ENCODE data around the gene CLBA1. TPM values are rescaled to one million over a fixed set of nuclear protein-coding genes. Genes with fewer than 3 reads are reported as not detected.
"Not testable (repeated sequence)": the region's sequence is repeated elsewhere in the genome, so short reads cannot be mapped to it uniquely, and the experiment has no call there.

The CLBA1 gene
- total RNA-seq, 1 donor from 2014 or later = 6.5 TPM

DNA sequence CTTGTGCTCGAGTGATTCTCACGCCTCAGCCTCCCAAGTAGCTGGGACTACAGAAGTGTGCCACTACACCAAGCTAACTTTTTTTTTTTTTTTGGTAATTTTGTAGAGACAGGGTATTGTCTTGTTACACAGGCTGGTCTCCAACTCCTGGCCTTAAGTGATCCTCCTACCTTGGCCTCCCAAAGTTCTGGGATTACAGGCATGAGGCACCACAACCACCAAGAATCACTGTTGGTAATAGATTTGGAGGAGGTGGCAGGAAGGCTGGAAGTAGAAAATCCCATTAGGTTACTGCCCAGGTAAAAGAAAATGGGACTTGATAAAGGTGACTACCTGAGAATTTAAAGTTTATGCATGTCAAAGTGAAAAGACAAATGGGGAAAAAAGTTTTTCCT lies 36.7 kb downstream of the CLBA1 start:
- no peak for DNase-seq (ENCODE audit: low spot score)

DNA sequence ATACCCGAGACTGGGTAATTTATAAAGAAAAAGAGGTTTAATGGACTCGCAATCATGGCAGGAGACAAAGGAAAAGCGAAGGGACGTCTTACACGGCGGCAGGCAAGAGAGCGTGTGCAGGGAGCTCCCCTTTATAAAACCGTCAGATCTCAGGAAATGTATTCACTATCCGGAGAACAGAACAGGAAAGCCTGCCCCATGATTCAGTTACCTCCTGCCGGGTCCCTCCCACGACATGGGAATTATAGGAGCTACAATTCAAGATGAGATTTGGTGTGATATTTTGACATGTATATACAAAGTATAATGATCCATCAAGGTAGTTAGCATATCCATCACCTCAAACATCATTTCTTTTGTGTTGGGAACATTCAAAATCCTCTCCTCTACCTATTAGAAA lies 37.6 kb downstream of the CLBA1 start:
- DNase-seq (ENCODE audit: low spot score) = no peak

DNA sequence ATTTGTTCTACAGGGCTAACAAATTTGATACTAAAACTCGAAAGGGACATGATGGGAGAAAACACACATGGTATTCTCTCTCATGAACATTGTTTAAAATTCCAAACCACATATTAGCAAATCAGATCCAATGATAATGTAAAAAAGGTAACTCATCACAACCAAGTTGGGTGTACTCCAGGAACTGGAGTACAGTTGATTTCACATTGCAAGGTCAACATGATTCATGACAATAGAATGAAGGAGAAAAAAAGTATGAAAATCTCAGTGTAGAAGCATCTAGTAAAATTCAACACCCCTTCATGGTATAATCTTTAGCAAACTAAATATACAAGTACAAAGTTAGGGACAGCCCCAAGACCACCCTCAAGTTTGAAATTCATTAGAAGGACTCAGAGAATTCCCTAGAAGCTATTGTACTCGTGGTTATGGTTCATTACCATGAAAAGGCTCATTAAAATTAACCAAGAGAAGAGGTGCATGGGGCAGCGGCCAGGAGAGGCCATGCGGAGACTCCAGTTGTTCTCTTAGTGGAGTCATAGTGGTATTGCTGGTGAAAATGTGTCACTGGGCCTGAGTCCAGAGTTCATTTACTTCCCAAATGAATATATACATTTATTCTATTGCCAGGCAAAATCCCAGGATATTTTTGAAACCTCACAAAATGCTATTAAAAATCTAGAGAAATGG lies 38.3 kb downstream of the CLBA1 start:
- DNase-seq (ENCODE audit: low spot score) = no peak

DNA sequence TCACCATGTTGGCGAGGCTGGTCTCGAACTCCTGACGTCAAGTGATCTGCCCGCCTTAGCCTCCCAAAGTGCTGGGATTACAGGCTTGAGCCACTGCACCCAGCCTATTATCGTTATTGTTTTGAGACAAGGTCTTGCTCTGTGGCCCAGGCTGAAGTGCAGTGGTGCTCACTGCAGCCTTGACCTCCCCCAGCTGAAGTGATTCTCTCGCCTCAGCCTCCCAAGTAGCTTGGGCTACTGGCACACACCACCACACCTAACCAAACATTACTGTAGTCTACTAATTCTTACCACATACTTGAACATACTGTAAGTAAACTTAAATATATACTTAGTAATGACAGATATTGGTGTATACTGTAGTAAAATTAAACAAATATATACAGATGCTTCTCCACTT lies 39.8 kb downstream of the CLBA1 start:
- no peak for DNase-seq (ENCODE audit: low spot score)

DNA sequence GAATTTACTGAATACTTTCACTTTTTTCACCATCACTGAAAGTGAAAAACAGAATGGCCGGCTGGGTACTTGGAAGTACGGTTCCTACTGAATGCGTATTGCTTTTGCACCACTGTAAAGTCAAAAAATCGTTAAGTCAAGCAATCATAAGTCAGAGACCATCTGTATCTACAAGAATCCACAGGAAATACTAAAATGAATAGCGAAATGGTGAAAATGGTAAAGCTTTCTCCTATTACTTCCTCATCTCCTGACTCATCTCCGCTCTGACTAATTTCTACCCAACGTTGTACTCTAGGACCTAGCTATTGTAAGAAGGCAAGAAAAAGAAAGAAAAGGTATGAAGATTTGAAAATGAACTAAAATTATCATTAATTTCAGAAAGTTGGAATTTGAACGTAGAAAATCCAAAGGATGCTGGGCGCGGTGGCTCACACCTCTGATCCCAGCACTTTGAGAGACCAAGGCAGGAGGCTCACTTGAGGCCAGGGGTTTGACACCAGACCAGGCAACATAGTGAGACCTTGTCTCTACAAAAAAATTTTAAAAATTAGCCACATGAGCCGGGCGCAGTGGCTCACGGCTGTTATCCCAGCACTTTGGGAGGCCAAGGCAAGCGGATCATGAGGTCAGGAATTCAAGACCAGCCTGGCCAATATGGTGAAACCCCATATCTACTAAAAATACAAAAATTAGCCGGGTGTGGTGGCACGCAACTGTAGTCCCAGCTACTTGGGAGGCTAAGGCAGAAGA lies 40.6 kb downstream of the CLBA1 start:
- no peak for DNase-seq (ENCODE audit: low spot score)

DNA sequence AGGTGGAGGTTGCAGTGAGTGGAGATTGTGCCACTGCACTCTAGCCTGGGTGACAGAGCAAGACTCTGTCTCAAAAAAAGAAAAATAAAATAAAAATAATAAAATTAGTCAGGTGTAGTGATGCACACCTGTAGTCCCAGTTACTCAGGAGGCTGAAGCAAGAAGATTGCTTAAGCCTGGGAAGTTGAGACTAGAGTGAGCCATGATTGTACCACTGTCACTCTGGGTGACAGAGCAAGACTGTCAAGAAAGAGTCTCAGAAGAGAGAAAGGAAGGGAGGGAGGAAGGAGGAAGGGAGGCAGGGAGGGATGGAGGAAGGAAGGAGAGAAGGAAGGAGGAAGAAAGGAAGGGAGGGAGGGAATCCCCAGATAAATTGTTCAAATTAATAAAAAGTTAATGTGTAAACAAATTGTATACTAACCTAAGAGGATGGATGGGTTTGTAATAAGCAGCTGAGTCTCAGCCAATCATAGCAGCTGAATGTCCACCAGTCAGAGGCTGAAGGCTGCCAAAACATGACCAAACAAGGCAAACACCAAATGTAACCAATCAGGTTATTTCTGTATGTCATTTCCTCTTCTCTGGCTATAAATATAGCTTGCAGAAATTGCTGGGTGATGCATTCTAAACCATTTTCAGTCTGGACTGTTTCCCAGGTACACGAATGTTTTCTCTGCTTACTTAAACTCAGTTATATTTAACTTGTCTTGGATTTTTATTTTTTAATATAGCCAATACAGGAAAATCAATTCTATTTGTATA lies 41.4 kb downstream of the CLBA1 start:
- DNase-seq (ENCODE audit: low spot score) = no peak

DNA sequence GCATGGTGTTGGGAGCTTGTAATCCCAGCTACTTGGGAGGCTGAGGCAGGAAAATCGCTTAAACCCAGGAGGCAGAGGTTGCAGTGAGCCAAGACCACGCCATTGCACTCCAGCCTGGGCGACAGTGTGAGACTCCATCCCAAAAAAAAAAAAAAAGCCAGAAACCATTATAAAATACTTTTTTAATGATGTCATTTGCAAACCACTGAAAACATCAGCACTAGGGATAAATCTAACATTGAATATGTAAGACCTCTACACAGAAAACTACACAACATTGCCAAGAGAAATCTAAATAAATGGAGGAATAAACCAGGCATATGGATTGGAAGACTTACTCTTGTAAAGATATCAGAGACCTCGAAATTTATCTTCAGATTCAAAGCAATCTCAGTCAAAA lies 42.1 kb downstream of the CLBA1 start:
- DNase-seq (ENCODE audit: low spot score) = not testable (repeated sequence)

DNA sequence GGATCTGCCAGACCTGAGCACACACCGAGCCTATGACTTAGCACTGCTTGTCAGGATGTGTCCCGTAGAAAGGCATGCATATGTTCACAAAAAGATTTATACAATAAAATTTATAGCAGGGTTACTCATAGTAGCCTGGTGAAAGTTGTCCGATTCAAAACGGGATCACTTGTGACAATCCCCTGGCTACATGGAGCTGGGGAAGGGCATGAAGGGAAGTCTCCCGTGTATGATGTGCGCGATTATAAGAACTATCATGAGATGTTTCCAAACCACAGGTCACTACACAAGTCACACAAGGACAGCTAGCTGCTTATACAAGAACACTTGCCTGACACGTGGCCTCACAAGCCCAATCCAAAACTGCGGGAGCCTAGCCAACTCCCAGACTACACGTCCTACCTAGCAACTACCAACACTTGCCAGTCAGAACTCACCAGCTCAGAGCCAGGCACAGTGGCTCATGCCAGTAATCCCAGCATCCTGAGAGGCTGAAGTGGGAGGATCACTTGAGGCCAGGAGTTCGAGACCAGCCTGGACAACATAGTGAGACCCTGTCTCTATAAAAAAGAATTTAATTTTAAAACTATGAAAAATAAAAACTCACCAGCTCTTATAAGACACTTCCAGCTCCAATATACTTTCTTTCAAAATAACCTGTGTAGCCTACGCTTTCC lies 42.8 kb downstream of the CLBA1 start:
- no peak for DNase-seq (ENCODE audit: low spot score)

DNA sequence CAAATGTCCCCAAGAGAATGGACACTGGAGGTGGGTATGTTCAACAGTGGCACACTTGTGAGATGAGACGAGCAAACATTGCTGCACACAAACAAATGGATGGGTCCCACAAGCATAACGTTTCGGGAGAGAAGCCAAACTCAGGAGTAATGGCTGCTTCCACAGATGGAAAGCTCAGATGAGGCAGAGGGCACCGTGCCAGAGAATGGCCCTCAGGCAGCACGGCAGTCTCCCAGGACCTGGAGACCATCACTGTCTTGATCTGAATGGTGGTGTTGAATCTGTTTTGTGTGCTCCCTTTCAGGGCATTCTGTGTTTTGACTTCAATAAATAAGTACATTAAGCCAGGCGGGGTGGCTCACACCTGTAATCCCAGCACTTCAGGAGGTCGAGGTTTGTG lies 43.8 kb downstream of the CLBA1 start:
- no peak for DNase-seq (ENCODE audit: low spot score)

DNA sequence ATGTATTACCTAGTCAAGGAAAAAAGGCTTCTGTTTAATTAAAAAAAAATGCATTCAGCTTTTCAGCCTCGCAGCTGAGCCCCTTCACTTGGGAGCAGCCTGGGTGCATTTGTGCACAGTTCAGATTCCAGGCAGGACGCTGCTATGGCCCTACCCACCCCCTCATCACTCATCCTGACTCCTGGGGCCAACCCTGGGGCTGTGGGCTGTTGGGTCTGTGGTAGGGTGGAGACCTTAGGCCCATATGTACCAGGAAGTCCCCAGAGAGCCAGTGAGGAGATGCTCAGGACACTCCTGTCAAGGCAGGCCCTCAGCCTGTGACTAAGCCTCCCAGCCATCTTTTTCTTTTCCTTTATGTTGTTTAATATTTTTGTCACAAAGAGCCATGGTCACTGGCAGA lies 44.6 kb downstream of the CLBA1 start:
- no peak for DNase-seq (ENCODE audit: low spot score)

DNA sequence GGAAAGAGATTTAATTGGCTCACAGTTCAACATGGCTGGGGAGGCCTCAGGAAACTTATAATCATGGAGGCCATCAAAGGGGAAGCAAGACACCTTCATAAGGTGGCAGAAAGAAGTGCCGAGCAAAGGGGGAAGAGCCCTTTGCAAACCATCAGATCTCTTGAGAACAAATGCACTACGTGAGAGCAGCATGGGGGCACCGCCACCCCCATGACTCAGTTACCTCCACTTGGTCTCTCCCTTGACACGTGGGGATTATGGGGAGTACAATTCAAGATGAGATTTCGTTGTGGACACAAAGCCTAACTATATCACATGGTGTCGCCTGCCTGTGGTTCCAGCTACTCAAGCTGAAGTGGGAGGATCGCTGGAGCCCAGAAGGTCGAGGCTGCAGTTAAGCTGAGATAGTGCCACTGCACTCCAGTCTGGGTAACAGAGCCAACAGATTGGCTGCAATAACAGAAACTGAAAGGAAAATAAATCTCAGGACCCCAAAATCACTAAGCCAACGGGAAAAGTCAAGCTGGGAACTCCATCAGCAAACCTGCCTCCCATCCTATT lies 45.3 kb downstream of the CLBA1 start:
- DNase-seq (ENCODE audit: low spot score) = no peak

DNA sequence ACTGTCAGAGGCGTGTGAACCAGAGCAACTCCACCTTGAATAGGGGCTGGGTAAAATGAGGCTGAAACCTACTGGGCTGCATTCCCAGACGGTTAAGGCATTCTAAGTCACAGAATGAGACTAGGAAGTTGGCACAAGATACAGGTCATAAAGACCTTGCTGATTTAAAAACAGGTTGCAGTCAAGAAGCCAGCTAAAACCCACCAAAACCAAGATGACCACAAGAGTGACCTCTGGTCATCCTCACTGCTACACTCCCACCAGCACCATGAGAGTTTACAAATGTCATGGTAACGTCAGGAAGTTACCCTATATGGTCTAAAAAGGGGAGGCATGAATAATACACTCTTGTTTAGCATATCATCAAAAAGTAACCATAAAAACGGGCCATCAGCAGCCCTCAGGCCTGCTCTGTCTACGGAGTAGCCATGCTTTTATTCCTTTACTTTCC lies 46.9 kb downstream of the CLBA1 start:
- DNase-seq (ENCODE audit: low spot score) = not testable (repeated sequence)

DNA sequence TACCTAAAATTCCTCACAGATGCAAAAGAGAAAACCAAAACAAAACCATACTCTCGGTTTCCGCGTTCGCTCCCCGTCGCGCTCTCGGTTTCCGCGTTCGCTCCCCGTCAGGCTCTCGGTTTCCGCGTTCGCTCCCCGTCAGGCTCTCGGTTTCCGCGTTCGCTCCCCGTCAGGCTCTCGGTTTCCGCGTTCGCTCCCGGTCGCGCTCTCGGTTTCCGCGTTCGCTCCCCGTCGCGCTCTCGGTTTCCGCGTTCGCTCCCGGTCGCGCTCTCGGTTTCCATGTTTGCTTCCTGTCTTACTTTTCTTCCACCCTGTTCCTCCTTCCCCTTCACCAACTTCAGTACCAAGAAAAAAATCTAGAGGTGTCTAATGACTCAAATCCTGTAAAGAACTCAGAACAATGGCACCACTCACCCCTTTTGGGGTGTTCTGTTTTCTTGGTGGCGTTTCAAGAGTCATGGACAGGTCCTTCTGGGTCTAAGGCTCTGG lies 47.9 kb downstream of the CLBA1 start:
- not testable (repeated sequence) for DNase-seq (ENCODE audit: low spot score)

DNA sequence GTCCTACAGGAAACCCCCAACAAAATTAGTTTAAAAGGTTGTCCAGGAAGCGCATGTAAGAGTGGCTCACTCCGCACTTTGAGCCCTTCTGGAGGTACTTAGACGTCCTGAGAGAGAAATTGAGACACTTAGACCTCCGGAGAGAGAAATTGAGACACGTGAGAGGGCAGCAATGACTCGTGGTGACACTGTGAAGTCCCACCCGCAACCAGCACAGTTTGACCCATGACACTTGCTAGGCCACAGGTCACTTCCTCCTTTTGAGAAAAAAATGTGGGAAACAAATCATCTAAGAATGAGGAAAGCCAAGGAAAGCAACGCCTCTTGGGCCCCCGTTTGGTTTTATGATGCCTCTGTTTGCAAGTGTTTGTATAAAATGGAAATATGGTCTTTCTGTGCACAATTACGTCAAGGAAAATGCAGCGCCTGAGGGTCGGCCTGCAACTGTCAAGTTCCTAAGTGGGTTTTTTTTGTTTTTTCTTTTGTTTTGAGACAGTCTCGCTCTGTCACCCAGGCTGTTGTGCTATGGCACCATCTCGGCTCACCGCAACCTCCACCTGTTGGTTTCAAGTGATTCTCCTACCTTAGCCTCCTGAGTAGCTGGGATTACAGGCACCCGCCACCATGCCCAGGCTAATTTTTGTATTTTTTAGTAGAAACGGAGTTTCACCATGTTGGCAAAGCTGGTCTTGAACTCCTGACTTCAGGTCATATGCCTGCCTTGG lies 48.9 kb downstream of the CLBA1 start:
- no peak for DNase-seq (ENCODE audit: low spot score)

DNA sequence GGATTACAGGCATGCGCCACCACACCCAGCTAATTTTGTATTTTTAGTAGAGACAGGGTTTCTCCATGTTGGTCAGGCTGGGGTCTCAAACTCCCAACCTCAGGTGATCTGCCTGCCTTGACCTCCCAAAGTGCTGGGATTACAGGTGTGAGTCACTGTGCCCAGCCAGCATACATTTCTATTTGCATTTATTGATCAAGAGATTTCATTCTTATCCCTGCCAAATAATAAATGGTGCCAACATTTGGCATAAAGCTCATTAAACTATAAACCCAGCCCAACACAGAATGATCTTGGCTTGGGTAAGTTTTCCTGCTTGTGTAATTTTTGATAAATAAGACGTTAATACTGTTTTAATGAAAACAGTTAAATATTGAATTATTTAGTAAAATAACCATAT lies 50.0 kb downstream of the CLBA1 start:
- DNase-seq (ENCODE audit: low spot score) = not testable (repeated sequence)

DNA sequence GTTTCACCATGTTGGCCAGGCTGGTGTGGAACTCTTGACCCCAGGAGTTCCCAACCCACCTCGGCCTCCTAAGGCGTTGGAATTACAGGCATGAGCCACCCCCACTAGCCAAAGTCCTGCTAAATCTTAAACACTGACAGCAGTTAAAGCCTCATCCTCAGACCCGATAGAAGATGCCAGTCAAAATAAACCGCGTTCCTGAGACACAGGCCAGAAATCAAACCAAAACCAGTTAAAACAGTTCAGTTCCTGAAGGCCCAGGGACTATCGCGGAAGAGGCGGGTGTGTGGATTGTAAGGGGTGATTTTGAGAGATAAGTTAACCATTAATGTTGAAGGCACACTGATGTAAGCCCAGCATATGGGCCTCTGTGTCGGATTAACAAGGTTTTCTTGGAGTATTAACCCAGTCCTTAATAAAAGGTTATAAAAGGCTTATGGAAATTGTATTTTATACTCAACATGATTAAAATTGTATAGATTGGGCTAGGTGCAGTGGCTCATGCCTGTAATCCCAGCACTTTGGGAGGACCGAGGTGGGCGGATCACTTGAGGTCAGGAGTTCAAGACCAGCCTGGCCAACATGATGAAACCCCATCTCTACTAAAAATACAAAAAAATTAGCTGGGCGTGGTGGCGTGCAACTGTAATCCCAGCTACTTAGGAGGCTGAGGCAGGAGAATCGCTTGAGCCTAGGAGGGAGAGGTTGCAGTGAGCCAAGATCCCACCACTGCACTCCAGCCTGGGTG lies 54.0 kb downstream of the CLBA1 start:
- DNase-seq (ENCODE audit: low spot score) = no peak

DNA sequence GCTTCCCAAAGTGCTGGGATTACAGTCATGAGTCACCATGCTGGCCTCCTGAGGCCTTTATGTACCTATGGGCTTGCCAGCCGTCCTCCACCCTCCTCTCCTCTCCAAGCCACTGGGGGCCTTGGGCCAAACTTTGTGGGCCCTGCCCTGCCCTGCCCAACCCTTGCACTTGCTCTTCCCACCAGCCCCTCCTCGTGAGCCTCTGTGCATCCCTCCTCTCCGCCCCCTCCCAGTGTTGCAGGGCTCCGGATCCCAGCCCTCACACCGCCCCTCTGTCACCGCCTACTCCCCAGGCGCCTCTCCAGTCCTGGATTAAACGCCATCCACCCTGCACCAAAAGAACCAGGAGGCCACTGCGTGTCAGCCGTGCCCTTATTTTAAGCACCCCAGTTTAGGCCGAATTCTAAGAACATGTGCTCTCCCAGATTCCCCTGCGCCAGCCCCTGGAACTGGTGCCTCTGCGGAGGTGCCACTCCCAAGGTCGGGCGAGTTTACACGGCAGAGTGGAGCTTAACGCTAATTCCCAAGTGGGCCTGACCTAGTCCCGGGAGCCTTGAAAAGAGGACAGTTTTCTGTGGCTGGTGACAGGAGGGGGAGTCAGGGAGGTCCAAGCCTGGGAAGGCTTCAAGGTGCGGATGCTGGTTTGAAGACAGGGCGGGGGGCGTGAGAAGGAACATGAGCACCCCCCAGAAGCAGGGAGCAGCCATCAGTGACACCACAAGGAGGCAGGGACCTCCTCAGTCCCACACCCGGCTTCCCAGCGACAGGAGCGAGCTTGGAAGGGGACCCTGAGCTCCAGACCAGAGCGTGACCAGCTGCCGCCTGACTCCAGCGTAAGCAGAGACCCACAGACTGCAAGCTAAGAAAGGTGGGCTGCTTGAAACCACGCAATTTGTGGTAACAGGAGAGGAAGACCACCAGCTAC lies 56.5 kb downstream of the CLBA1 start:
- no peak for DNase-seq (ENCODE audit: low spot score)

DNA sequence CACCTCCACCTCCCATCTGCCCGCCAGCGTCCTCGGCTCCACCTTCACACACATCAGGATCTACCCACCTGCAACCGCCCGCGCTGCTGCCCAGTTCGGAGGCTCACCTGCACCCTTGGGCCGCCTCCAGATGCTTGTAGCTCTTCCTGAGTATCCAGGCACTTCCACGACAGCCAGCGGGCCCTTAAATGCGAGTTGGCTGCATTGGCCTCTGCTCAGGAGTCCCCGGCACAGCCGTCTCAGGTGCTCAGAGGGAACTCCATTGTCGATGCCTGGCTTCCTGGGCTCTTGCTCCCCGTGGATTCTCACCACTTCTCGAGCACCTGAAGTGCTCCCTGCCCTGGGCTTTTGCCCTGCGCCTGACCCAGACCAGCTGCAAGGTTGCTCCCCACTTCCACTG lies 57.2 kb downstream of the CLBA1 start:
- no peak for DNase-seq (ENCODE audit: low spot score)

DNA sequence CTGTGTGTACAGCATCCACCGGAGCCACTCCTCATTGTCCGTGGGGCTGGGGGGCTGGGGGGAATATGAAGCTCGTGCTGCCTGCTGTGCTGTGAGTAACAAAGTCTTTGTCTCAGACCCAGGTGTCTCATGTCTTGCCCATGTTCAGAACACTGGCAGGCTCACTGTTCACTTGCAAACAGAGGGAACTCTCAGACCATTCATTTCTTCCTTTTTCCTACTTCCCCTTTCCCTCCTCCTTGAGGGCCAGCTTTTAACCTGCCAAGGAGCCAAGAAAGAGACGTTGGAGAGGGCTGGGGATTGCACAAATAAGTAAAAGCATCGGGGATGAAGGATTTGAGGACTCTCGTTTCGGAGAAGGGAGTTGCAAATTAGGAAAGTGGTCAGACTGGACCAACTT lies 58.1 kb downstream of the CLBA1 start:
- no peak for DNase-seq (ENCODE audit: low spot score)
